ENCODE data around the gene RBP3. TPM values are rescaled to one million over a fixed set of nuclear protein-coding genes. Genes with fewer than 3 reads are reported as not detected.

Gene RBP3
- total RNA-seq, 4 donors from 2014 or later = not detected

DNA sequence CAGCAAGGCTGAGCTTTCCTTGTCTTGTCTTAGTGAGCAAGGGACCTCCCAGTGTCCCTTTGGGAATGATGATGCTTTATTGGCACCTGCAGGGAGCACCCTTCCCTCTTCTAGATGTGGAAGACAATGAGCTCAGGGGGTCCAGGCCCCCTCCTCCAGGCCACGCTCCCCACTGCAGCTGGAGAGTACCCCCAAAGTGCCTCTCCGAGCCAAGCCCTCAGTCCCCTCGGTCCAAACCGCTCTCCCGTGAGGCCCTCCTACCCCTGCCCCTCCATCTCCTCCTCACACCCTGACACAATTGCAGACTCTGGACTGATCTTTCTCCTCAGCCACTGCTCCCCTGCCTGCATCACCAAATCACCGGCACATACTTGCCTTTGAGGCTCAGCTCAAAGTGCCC lies 16.7 kb downstream of the RBP3 start:
- TF ChIP-seq, protein P1, sequence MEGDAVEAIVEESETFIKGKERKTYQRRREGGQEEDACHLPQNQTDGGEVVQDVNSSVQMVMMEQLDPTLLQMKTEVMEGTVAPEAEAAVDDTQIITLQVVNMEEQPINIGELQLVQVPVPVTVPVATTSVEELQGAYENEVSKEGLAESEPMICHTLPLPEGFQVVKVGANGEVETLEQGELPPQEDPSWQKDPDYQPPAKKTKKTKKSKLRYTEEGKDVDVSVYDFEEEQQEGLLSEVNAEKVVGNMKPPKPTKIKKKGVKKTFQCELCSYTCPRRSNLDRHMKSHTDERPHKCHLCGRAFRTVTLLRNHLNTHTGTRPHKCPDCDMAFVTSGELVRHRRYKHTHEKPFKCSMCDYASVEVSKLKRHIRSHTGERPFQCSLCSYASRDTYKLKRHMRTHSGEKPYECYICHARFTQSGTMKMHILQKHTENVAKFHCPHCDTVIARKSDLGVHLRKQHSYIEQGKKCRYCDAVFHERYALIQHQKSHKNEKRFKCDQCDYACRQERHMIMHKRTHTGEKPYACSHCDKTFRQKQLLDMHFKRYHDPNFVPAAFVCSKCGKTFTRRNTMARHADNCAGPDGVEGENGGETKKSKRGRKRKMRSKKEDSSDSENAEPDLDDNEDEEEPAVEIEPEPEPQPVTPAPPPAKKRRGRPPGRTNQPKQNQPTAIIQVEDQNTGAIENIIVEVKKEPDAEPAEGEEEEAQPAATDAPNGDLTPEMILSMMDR (IDR thresholded peaks at IDR 0.05; ENCODE audit: low read depth) = no peak

DNA sequence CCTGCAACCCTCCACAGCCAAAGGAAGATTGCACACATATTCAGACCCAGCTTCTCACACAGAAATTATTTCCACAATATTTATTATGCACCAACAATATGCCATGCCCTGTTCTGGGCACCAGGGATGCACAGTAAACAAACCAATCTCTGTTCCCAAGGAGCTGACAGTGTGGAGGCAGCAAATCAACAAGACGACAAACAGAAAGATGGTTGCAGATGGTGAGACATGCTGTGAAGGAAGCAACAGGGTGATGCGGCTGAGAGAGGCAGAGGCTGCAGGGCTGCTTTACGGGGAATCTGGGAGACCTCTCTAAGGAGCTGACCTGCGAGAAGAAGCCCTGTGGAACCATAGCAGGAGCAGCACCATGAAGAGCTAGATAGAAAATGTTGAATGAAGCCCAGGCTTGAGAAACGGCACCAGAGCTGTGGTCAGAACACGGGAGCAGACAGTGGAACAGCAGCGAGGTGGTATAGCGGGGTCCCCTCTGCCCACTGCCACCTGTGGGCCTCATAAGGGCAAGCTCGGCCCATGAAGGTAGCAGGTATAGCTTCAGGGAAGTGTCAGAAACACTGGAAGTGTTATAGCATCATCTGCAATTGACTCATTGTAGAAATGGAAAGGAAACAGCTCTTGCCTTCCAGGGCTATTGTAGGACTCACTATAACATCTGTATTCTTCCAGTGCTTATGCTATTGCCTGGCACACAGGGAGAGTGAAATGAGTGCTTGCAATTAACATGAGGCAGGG lies 17.4 kb downstream of the RBP3 start:
- TF ChIP-seq, protein P1 (IDR thresholded peaks at IDR 0.05; ENCODE audit: low read depth) = no peak

DNA sequence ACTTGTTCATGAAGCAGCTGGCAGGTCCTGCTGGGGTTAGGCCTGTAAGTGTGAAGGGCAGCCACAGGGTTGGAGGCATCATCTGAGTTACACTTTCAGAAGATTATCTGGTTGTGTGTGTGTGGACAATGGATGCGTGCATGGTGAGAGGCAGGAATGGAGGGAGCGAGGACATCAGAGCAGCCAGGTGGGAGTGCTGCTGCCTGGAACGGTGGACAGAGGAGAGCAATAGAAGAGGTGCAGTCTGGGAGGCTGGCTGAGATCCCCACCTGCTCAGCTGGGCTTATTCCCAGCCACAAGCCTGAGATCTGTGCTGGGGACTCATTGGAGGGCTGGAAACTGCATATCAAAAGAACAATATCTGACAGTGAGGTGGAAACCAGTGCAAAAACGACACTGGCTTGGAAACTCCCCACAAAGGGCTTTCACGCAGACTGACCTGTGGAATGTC lies 18.0 kb downstream of the RBP3 start:
- TF ChIP-seq, protein P1 (IDR thresholded peaks at IDR 0.05; ENCODE audit: low read depth) = no peak

DNA sequence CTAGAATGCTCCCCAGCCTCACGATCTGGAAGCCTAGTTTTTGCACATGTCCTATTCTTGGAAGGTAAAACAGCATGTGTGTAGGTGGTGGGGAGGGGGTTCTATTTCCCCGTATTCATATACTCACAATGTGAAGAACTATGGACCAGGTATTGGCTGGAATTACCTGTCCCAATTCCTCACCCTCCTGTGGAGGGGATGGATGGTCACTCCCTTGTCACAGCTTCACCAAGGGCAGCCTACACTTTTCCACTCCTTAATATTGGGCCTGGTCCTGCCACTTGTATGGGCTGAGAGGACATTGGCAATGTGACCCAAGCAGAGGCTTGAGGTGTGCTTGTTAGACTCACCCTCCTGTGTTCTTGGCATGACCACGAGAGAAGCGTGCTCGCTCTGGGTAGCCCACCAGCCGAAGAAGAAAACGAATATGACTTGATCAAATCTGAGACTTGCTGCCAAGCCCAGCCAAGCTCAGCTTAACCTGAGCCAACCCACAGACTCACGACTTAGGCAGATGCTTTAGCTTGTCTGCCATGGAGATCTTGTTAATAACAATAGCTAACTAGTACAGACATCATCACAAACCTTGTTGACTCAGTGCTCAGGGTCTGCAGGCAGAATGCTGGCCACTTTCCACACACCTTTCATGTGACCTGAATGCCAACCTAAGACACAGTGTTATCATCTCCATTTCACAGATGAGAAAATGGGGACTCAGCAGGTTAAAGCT lies 18.7 kb downstream of the RBP3 start:
- TF ChIP-seq, protein P1 (IDR thresholded peaks at IDR 0.05; ENCODE audit: low read depth) = no peak

DNA sequence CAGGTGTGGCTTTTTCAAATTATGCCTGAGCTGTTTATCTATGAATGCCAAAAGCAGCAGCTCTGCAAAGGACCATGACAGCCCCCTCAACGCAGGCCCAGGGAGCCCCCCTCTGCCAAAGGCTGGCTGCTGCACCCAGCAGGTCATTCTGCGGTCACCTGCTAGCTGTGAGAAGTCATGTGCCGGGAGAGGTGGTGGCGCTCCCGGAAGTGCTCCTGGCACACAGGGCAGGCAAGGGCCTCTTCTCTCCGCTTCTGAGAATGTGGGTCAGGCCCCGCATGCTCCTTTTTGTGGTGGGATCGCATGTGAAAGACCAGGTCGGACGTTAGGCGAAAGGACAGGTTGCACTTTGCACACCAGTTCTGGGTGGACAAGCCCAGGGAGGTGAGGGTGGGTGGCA lies 19.5 kb downstream of the RBP3 start:
- TF ChIP-seq, protein P1 (IDR thresholded peaks at IDR 0.05; ENCODE audit: low read depth) = no peak

DNA sequence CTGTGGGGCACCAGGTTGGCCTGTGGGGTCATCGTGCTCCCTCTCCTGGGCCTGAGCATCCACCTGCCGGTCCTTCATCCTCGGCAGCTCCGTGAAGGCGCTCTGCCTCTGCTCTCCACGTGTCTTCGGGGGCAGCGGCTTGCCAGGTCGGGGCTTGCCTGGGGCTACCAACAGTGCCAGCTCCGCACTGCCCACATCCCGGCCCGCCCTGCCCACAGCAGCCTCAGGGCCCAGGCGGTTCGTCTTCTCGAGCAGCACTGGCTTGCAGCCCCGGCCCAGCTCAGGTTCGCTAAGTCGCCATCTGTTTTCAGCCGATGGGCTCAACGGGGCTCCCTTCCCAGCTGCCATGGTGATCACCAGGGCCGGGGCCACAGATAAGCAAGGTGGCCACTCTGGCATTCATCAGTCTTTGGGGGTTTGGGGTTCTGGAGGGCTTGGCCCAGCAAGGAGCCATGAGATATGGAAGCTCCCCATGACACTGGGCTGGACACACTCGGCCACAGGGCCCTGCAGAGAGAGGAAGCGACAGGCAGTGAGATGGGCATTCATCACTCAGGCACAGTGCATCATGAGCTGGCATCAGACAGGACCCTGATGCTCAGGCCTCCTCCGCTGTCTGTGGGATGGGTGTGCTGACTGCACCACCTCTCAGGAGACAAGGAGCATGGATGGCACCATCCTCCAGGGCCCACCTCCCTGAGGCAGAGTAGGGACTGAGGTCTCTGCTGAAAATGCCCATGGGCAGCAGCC lies 20.4 kb downstream of the RBP3 start:
- TF ChIP-seq, protein P1 (IDR thresholded peaks at IDR 0.05; ENCODE audit: low read depth) = no peak

Measured in subcutaneous adipose tissue (tissue), 4 donors.